GM08714 (cell line): ENCODE results near the gene CACNA1C.

ENCODE experiments used
- H3K4me3 ChIP-seq: fragments of 200-500 bp; sonication (Bioruptor generic); 2 replicates; pipeline ENCODE4 v1.5.1; 2014; ENCODE audit warnings: mild to moderate bottlenecking, low read length, inconsistent platforms
- ZNF274 ChIP-seq: IDR thresholded peaks from 2 replicates; pipeline ENCODE4 v1.6.1; 2012; ENCODE audit warnings: mild to moderate bottlenecking, low read depth, low read length

Gene CACNA1C

GRCh38 chr12:2052826-2053678 is at the start of gene CACNA1C:
CACNA1C (plus strand) TSS chr12:2052987; CDS start chr12:2053563, 576 bp downstream.
- TF ChIP-seq ZNF274, result no peak
- peak within 1 kb of the TSS; percentile 37 for H3K4me3 ChIP-seq

- TF ChIP-seq ZNF274, result no peak
- H3K4me3 ChIP-seq, result peak overlapping the region; percentile 85
Measured at GRCh38 chr12:2003676-2004112, 49.1 kb upstream of the CACNA1C start.

- no peak for TF ChIP-seq ZNF274
- peak within 1 kb of the TSS; percentile 85 for H3K4me3 ChIP-seq
Measured at GRCh38 chr12:2004113-2004929, 48.5 kb upstream of the CACNA1C start, which contains the start of gene DCP1B. DCP1B (minus strand) TSS chr12:2004457; CDS start chr12:2004431, 26 bp downstream.

GRCh38 chr12:2008677-2009076 is 44.1 kb upstream of the CACNA1C start:
- TF ChIP-seq ZNF274, result no peak
- no peak overlapping the region for H3K4me3 ChIP-seq

GRCh38 chr12:2009623-2010022 is 43.2 kb upstream of the CACNA1C start:
- H3K4me3 ChIP-seq, result no peak overlapping the region
- TF ChIP-seq ZNF274, result no peak

- H3K4me3 ChIP-seq, result no peak overlapping the region
- TF ChIP-seq ZNF274, result no peak
Measured at GRCh38 chr12:2011643-2012607, 40.9 kb upstream of the CACNA1C start.

- no peak for TF ChIP-seq ZNF274
Measured at GRCh38 chr12:2013086-2013485, 39.7 kb upstream of the CACNA1C start.

GRCh38 chr12:2013527-2014223 is 39.1 kb upstream of the CACNA1C start:
- H3K4me3 ChIP-seq, result no peak overlapping the region
- no peak for TF ChIP-seq ZNF274

More at GRCh38 chr12:2013086-2013485, 39.7 kb upstream of the CACNA1C start:
- H3K4me3 ChIP-seq, result no peak overlapping the region

- no peak overlapping the region for H3K4me3 ChIP-seq
- TF ChIP-seq ZNF274, result no peak
Measured at GRCh38 chr12:2014231-2014630, 38.6 kb upstream of the CACNA1C start.

- TF ChIP-seq ZNF274, result no peak
- H3K4me3 ChIP-seq, result no peak overlapping the region
Measured at GRCh38 chr12:2016862-2017545, 35.8 kb upstream of the CACNA1C start.

- TF ChIP-seq ZNF274, result no peak
- H3K4me3 ChIP-seq, result no peak overlapping the region
Measured at GRCh38 chr12:2017546-2018337, 35.0 kb upstream of the CACNA1C start.

- no peak overlapping the region for H3K4me3 ChIP-seq
- TF ChIP-seq ZNF274, result no peak
Measured at GRCh38 chr12:2018391-2018790, 34.4 kb upstream of the CACNA1C start.
